ENCODE measurements around the gene SLC7A5.
"Not testable (repeated sequence)": the region's sequence is repeated elsewhere in the genome, so short reads cannot be mapped to it uniquely, and the experiment has no call there.

SLC7A5 gene

DNA sequence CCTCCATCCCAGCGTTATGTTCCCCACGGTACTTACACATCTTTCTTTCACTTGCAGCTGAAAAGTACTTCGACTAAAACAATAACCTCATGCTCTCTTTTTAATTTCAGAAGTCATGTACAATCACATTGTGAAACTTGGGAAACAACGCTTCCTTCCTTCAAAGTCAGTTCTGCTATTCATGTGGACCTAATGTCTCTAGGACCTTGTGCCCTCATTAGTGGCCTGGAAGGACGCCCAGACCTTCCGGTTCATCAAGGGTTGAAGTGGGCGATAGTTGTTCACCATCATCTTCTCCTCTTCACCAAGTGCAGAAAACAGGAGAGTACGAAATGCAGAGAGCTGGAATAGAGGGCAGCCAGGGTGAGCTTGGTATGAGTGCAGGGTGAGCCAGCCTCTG is 18.6 kb upstream of the SLC7A5 start:
- not testable (repeated sequence) for DNase-seq

DNA sequence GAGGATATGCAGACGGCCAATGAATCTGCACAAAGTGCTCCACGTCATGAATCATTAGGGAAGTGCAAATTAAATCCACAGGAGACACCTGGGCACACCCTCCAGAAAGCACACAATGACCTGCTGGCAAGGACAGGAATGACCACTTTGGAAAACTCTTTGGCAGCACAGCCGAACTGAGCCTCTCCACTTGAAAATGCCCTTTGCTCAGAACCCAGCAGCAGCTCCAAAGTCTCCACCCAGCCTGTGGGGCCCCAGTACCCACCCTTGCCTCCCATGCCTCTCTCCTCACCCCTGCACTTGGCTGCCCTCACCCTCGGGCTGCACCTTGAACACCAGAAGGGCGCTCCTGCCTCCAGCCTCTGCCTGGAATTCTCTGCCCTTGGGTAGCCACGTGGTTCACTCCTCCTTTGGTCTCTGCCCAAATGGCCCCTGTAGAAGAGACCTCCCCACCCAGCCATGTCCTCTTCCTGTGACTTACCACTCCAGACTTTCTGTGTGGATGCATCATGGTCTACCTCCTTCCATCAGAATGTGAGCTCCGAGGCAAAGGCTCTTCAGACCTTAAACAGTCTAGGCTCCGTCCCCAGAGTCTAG is 16.2 kb upstream of the SLC7A5 start:
- not testable (repeated sequence) for DNase-seq

DNA sequence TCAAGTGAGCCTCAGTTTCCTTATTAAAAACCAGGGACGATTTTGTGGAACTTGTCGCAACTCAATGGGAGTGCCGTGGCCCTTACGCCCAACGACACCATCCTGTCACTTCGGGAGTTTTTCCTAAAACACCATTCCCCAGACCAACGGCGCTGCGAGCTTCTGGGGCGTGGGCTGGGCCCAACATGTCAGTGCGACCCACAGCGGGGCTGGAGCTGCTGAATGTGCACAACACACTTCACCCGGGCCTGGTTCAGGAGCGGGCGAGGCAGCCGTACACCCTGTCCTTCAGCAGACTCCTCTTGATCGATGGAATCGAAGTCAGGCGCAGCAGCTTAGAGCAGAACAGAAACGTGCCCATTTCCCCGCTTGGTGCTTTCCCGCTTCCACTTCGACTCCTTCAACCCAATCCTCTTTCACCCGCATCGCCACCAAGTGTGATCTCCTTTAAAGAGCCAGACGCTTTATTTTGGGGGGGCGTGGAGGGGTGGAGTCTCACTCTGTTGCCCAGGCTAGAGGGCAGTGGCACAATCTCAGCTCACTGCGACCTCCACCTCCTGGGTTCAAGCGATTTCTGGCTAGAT is 13.2 kb upstream of the SLC7A5 start:
- DNase-seq: no peak

DNA sequence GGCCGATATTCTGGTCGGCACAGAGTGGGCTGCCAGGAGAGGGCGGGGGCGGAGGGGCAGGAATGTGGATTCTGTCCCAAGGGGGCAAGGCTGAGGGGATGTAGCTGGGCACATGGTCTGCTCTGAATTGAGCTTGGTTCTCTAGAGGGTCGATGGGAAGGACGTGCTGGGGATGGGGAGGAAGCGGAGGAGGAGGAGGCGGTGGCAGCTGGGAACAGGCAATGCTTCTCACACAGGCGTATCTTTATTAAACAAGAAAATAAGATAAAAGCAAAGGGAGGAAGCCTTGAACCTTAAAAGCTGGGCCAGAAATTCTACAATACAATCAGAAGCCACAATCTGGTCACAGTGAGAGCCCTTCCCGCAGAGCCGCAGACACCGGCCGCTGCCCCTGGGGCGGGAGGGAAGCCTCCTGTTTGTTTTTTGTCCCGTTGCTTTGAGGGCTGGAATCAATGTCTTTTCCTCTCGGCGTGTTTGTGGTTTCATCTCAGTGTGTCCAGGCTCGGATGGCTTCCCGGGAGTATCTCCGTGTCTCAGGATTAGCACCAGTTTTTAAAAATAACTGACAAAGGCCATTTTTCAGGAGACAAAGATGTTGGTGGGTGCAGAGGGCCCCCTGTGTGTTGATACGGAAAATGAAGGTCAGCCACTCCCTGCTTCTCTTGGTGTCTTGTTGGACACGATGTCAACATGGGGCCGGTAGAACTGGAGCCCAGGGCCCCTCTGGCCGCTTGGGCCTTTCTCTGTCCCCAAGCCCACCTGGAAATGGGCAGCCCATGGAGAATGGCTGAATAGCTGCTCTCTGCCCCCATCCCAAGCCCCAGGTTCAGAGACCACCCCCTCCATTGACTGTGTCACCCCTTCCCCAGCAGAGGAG is 12.3 kb upstream of the SLC7A5 start:
- DNase-seq: no peak

DNA sequence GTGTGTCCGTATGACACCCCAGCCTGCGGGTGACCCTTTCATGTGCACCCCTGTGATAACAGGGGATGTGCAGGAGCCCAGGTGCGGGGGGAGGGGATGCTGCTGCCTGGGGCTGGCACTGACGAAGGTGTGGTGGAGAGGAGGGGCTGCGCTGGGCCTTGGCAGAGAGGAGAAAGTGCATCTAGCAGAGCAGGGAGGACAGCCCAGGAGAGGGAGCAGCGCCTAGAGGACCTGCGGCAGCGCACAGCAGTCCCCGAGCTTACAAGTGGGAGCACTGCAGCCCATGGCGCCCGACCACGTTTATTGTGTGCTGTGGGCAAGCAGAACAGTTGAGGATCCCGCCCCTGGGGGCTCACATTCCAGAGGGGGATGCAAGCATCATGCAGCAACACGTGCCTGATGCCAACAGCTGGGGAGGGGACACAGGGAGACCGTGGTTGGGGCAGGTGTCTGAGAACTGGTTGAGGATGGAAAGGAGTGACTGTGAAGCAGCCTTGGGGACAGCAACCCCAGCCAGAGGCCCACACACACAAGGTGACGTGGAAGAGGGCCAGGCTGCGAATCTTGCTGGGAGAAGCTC is 10.9 kb upstream of the SLC7A5 start:
- DNase-seq: no peak

DNA sequence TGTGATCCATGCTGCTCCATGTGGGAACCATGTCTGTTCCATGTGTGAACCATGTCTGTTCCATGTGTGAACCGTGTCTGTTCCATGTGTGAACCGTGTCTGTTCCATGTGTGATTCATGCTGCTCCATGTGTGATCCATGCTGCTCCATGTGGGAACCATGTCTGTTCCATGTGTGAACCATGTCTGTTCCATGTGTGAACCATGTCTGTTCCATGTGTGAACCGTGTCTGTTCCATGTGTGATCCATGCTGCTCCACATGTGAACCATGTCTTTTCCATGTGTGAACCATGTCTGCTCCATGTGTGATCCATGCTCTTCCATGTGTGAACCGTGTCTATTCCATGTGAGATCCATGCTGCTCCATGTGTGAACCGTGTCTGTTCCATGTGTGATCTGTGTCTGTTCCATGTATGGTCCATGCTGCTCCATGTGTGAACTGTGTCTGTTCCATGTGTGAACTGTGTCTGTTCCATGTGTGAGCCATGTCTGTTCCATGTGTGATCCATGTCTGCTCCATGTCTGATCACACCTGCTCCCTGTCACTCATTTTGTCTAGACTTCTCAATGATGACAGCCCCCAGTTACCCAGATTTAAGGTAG is 10.2 kb upstream of the SLC7A5 start:
- not testable (repeated sequence) for DNase-seq

DNA sequence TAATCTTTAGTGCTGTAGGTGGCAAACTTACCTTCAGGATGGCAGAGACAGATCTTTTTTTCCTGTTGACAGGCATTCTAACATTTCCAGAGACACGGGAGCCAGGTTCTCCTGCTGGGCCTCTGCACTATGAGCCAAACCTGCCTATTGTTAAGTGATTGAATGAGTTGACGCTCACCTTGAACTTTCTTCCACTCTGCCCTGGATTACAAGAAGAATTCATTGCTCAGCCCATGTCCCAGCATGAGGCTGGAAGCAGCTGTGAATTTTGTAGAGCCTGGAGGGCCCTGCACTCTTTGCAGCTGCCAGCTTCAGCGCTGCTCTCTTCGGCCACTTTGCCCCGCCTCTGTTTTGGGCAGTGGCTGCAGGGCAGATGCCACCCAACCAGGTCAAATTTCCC is 9.4 kb upstream of the SLC7A5 start:
- no peak for DNase-seq

DNA sequence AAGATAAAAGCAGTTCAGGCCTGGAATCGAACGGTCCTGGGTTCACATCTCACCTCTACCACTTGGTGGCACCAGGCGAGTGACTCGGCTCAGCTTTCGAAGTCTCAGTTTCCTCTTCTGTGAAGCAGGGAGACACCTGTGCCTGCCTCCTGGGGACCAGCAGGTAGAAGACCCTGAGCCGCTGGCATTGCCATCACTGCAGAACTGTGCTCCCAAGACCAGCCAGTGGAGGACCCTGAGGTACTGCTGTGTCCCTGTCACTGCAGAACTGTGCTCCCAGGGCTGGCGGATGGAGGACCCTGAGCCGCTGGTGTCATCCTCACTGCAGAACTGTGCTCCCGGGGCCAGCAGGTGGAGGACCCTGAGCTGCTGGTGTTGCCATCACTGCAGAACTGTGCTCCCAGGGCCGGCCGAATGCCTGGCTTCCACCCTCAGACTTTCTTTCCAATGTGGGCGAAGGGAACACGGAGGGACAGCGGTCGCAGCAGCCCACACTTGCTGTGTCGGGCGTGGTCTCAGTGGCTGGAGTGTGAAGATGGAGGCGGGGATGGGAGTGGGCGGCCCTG is 8.7 kb upstream of the SLC7A5 start:
- DNase-seq: no peak

DNA sequence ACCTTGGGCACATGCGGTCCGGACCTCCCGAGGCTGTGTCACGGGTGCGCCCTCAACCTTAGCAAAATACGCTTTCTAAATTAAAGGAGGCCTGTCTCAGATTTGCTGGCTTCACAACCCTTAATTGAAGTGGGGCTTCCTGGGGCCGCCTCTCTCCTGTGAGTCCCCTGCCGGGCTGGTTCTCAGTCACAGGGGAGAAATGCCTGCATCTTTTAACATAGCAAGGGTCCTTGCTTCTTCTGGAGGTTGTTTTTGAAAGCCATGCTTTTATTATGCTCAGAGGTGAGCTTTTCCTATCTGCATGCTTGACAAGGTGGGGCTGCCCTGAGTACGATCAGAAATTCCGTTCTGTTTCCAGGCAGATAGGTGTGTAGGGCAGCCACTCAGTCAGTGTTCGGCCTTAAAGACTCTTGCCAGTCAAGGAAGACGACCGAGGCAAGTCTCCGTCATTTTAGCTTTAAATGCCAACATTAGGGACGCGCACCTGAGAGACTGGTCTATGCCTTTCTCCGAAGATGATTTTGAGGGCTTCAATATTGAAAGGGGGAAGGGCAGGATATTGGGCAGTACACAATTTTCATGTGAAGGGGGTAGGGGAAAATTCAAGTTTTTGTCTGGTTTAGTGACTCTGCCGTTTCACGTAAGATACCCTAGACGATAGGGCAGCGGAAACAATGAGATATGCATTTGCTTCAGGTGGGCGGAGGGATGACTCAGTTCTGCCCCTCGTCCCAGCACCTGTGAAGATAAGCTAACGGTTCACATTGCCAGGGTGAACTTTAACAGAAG is 5.5 kb upstream of the SLC7A5 start:
- no peak for DNase-seq

DNA sequence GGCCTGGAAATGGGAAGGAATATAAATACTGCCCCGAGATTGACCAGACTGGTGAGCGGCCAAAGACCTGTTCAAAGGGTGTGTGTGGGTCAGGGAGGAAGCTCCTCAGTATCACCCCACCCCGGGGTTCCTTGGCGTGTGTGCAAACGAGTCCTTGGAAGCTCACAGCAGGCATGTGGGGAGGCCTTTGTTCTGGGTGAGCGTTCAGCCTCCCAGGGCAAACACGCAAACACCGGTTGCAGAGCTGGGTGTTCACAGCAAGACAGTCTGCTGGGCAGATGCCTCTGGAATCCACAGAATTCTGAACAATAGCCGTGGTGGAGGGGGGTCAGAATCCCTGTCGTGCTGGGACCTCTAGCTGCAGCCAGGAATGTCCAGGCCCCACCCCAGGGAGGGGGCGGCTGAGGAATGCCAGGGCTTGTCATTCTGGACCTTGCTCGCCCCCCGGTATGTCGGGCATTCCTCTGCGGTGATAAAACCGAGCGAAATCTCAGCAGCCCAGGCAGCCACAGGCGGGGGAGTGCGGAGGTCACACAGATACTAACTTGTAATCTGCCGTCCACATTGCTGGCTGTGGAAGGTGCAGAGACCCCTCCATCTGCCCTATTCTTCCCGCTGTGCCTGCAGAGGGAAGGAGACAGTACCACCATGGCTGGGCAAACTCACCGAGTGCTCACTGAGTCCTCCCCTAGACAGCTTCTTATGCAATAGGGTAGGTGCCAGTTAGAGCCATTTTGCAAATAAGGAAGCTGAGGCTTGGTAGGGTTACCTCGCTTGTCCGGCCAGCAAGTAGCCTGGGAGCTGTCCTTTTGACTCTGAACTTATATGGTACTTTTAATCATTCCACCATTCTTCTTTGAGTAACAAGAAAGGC is 1.3 kb upstream of the SLC7A5 start:
- not testable (repeated sequence) for DNase-seq

DNA sequence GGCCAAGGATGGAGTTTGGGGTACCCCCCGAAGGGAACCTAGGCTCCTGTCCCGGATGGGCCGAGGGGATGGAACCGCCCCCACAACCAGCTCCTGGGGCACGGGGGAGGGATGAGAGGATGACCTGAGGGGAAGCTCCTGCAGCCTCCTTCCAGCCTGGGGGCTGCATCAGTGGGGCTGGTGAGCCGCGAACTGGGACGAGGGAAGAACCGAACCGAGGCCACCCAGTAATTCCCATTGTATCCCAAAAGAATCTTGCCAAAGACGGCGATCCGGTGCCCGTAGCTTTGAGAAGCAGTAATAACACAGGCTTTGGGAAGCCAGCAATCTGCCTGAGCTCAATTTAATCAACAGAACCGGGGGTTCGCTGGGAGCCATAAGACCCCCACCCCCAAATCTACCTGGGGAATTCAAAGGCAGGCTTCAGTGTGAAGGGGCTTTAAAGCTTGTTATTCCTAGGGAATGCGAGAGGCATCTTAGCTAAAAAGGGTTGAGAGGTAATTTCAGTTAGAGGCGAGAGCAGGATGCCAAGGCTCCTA is 641 bp upstream of the SLC7A5 start:
- DNase-seq: not testable (repeated sequence)

DNA sequence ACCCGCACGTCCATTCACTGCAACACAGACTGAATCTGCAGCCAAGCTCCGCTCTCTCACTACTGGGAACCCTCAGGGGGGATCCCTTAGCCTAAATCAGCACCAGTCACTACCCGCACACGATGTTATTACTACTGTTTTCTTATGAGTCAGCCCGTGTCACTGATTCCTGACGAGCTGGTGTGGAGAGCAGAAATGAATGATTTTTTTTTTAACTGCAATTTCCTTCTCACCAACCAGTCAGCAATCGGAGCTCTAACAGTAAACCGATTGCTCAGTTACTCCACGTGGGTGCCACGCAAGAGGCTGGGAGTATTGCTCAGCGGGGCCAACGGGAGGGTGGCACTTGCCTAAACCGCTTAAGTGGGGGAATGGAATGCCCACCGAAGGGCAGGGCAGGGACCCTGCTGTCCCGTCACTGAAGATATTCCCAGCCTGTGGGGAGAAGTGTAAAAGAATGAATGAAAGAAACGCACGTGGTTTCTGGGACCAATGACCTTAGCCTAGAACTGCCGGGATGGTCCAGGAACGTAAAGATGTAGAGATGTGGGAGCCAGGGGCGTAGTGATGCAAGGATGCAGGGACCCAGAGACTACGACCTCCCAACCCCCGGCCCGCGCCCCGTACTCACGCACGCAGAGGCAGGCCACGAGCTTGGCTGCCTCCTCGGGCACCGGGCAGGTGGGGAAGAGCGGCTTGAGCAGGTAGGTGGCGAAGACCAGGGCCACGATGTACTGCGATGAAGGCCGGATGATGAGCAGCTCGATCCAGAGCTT is 865 bp downstream of the SLC7A5 start:
- DNase-seq: not testable (repeated sequence)

DNA sequence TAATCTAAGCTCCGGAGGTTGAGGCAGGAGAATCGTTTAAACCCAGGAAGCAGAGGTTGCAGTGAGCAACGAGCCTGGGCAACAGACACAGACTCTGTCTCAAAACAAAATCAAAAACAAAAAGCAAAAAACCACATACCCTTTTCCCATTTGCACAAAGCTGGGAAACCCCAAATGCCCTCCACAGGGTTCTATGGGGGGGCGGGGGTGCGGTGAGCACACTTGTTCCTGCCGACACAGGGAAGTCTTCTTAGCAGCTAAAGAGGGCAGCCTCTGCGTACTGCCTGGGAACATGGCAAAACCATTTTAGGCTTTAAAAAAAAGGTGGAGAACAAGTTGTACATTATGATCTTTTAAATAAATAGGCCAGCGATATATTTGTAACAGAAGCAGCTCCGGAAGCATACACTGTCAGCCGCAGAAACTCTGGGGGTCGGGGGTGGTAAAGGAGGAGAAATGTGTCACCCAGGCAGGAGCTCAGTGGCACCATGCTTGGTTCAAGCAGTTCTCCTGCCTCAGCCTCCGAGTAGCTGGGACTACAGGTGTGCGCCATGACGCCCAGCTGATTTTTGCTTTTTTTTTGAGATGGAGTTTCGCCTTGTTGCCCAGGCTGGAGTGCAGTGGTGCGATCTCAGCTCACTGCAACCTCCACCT is 3.3 kb downstream of the SLC7A5 start:
- DNase-seq: not testable (repeated sequence)

DNA sequence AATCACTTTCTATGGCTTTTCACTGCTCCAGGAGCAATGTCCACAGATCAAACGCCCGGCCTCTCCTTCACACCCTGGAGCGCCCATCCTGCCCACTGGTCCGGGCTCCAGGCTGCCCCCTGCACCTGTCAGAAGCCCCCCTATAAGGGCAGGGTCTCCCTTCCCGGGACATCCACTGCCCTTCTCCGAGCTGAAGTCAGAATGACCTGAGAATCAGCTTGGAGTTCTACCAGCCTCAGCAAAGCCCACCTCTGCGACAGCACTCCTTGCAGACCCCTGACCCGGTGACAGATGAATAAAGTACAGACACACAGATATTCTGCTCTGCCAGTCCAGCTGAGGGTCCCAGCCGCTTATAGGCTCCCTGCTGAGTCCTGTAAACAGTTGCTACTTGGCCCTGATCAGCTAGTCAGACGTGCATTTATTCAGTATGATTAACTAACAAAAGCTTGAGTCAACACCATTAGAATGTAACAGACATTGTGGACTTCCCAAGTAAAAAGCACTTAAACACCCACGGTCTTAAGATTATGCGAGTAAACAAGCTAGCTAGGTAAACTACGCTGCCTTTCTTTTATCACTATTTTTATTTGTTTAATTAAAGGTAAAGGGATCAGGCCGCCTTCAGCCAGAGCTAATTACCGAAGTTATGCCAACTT is 4.8 kb downstream of the SLC7A5 start:
- no peak for DNase-seq

DNA sequence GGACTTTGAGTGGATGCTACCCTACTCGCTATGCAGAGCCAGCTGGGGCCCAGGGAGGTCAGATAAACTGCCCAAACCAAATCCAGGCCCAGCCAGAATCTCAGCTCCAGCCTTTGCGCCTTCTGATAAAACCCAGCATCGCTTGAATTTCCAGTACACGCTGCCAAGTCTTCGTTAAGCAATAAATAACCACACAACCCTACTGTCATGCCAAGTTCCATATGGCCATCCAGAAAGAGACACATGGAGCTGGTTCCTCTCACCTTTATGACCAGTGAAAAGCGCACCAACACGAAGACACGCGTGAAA is 6.0 kb downstream of the SLC7A5 start:
- DNase-seq: not testable (repeated sequence)

DNA sequence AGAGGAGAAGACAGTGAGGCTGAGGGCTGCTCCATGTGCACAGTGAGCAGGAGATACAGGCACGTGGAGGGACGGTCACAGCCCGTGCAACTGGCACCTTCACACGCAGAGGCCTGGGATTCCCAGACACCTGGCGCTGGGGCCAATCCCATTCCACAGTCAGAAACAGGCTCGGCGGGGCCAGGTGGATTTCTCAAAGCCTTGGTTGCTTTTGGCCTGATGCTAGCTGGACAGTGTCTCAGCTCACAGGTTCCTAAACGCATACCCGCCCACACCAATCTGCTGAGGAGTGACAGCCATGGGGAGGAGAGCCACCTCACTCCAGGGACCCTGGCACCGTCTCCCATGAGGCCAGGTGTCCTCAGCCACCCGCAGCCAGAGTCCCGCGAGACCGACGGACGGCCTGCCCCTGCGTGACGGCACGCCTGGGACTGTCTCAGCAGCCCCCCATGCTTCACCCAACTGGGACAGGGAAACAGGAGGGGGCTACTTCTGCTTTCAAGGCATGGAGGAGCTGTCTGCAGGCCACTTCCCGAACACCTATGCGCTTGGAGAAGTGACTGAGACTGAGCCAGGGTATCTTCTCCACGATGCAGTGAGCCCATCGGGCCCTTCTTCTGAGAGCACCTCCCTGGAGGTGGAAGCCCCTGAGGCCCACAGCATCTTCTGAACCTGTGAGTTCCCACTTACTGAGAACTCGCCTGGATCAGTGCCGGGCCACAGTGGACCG is 6.5 kb downstream of the SLC7A5 start:
- DNase-seq: not testable (repeated sequence)

DNA sequence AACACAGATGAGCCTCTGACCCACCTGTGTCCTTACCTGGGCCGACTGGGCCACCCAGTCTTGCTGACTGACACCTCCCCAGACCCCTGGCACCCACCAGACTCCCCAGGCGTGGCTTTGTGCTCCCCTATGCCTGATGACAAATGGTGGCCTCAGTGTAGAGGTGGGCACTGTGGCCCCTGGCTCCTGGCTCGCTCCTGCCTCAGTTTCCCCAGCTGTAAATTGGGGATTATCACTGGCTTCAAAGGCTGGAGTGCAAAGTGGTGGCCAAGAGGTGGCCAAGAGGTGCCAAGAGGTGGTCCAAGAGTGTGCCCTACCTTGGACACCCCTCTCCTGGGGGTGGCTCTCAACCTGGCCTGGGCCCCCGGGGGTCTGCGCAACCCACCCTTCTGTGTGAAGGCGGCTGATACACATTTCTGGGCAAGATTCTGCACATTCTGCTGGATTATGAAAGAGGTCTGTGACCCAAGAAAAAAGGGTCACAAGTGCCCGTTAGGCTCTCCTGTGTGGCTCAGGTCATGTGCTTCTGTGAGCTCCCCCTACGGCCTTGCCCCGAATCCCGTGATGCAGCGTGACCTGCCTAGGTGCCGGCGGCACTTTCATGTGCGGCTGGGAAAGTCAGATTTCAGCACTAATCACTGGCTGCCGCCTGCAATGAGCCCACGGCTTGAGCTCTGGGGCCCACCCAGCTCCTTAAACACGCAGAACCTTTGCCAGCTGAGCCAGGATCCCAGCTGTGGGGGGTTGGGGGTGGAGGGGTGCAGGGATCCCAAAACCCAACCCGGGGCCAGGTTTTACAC is 7.8 kb downstream of the SLC7A5 start:
- DNase-seq: not testable (repeated sequence)
